Astrocyte (in vitro differentiated cells and primary cell): Measurements from ENCODE around the gene COX19.

Source experiments
- CTCF ChIP-seq: IDR thresholded peaks from 2 replicates; pipeline ENCODE4 v1.5.1; 2011; ENCODE audit warnings: low read depth, mild to moderate bottlenecking, inconsistent platforms, low read length, moderate library complexity; ENCODE audit not compliant: insufficient read depth
- EZH2 ChIP-seq: IDR thresholded peaks from 2 replicates; pipeline ENCODE4 v1.6.1; 2012; ENCODE audit warnings: mild to moderate bottlenecking, low read length, inconsistent platforms; ENCODE audit not compliant: insufficient read depth

GRCh38 chr7:931871-932650 lies 43.3 kb downstream of the COX19 start:
- TF ChIP-seq CTCF (no peak), EZH2 (no peak)
